ENCODE data around the gene SHOX.

SHOX gene

DNA sequence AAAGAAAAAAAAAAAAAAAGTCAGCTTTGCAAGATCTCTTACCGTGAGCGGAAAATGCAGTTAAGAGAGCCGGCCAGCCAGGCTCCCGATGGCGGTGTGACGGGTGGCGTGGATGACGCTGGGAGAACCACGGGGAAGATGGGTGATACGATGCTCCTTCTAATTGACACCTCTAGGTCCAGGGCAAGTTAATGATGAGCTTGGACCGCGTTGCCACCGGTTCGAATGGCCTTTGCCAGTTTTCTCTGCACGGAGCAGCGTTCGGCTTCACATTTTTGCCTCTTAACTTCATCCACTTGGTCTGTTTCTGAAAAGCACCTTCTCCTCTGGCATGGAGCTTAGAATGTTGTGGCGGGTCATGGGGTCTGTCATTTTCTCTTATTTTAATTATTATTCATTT, 33.2 kb downstream of the SHOX start:
- FAIRE-seq (no peak), DNase-seq (ENCODE audit: low spot score) (no peak)

DNA sequence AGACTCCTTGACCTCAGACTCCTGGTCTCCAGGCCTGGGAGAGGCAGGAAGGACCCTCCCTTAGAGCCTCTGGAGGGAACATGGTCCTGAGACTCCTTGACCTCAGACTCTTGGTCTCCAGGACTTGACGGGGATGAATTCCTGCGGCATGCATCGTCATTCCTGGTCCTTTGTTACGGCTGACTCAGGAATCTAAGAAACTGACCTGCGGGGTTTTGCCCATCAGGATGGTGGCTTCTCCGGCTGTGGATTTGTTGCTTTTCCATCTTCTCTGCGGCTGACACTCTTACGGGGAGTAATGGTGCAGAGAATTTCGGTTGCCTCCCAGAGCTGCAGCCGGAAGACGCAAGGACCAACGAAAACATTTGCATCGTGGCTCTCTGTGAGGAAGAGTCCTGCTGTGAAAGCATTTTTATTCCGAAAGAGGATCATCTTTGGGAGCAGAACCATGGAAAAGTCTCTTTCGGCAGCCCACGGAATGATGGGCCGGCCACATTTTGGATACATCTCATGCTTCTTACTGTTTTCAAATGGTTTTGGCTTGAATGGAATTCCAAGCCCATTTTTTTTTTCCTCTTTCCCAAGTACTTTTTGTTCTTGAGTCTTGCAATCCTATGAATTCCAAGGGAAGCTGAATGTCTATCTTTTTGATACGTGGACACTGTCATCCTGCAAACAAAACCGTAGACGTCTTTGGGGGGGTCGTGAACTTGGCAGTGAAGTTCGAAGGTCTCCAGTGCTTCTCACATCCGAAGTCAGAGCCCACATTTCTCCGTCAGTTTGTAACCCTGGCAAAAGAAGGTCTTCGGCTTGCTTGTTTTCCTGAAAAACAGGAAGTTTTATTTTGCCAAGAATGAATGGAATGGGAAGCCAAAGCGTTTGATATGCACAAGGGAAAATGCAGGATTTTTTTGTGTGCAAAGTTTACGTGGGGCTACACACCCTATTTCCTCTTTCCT, 36.5 kb downstream of the SHOX start:
- FAIRE-seq (no peak), DNase-seq (ENCODE audit: low spot score) (no peak)

DNA sequence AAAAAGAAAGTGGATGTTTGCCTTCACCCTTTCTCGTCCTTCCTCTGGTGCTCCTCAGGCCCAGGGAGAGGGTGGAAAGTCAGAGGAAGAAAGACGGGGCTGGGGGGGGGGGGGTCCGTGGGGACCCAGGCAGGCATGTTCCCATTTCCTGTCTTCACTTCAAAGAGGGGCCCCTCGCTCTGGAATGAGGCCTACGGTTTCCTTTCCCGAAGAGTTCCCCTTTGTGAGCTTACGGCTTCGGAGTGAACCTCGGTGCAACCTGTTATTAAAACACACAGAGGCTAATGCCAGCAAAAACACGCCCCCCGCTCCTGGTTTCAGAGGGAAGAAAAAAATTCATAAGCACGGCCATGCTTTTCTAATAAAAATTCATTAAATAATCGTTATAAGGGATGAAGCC, 40.1 kb downstream of the SHOX start:
- DNase-seq (ENCODE audit: low spot score) (no peak), FAIRE-seq (no peak)

DNA sequence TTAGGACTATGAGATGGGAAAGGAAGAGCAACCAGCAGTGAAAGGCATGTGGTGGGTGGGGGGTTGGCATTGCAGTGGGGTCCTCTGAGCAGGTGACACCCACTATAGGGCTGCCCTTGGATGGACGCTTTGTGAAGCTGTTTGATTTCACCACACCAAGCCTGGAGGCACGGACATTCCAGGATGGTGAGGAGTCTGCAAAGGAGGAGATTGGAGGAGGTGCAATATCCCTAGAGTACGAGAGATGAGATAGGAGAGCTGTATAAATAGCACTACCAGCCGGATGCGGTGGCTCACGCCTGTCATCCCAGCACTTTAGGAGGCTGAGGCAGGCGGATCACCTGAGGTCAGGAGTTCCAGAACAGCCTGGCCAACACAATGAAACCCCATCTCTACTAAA, 42.3 kb downstream of the SHOX start:
- DNase-seq (ENCODE audit: low spot score) (no peak), FAIRE-seq (no peak)

DNA sequence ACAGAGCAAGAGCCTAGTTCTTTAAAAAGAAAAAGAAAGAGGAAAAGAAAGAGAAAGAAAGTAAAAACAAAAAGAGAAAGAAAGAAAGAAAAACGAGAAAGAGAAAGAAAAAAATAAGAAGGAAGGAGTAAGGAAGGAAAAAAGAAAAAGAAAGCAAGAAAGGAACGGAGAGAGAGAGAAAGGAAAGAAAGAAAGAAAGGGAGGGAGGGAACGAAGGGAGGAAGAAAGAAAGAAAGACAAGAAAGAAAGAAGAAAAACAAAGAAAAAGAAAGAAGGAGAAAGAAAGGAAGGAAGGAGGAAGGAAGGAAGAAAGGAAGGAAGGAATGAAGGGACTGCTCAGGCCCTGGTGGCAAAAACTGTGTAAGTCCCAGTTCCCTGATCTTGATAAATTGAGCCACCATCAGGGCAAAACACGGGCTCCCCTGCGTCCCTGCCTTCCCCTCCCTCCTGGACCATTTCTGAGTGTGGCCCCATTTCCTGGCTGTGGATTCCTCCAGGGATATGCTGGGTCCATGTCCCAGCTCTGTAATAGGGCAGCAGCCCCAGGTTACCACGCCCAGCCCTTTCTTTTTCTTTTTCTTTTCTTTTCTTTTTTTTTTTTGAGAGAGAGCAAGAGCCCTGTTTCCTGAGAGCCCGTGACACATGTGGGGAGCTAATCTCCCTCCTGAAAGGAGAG, 44.8 kb downstream of the SHOX start:
- FAIRE-seq: no peak

DNA sequence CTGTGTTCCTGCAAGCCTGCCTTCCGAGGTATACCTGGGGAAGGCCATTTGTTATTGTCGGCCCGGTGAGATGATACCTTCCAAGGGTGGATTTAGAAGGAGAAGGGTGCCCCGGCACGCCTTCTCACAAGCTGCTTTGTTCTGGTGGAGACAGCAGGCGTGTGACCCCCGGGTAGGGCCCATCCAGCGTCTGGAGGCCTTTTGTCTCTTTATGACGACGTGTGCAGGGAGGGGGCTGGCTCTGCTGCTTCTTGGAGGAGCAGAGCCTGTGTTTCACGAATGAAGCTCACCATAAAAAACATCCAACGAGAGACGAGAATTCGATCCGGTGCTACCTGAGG, 45.3 kb downstream of the SHOX start:
- no peak for DNase-seq (ENCODE audit: low spot score)

More for the DNA sequence above, 44.8 kb downstream of the SHOX start:
- DNase-seq (ENCODE audit: low spot score): no peak

DNA sequence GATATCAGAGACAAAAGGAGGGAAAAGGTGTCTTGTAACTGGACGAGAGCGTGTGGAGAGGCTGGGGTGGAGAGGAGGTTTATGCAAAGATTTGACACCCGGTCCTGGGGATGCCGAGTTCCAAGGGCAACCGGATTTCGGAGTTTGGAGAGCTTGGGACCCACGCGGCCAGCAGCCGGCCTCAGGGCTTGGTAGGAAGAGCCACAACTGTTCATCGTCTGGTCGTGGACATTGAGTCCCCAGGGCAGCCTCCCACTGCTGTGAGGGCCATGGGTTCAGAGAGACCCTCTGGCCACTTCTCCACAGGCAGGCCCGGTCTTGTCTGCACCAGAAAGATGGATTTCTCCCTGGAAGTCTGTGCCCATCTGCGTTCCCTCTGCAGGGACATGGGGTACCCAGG, 46.8 kb downstream of the SHOX start:
- DNase-seq (ENCODE audit: low spot score): no peak
- no peak for FAIRE-seq

More for the DNA sequence above, 45.3 kb downstream of the SHOX start:
- no peak for FAIRE-seq

DNA sequence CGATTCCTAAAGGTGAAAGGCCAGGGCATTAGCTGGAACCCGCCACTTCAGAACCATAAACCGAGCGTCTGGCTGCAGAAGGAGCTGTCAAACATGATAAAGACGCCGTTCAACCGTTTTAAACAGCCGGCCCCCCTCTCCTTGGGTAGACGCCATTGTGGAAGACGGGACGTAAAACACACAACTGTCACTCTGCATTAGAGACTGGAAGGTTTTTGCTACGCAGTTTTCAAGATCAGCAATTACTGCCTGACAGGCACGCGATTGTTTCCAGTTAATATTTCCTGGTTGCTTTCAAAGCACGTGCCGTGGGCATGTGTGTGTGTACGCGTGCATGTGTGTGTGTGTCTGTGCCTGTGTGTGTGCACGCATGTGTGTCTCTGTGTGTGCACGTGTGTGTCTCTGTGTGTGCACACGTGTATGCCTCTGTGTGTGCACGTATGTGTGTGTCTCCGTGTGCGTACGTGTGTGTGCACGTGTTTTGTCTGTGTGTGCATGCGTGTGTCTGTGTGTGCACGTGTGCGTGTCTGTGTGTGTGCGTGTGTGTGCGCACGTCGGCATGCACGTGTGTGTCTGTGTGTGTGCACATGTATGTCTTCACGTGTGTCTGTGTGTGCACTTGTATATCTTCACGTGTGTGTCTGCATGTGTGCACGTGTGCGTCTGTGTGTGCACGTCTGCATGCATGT, 48.8 kb downstream of the SHOX start:
- DNase-seq (ENCODE audit: low spot score) (no peak), FAIRE-seq (no peak)

DNA sequence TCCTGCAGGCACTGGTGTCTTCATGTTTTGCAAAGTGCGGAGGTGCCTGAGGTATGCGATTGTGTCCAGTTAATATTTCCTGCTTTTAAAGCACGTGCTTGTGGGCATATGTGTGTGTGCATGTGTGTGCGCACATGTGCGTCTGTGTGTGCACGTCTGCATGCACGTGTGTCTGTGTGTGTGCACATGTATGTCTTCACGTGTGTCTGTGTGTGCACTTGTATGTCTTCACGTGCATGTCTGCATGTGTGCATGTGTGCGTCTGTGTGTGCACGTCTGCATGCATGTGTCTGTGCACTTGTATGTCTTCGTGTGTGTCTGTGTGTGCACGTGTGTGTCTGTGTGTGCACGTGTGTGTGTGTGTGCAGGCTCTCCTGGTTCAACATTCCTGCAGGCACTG, 49.5 kb downstream of the SHOX start:
- no peak for DNase-seq (ENCODE audit: low spot score)
- no peak for FAIRE-seq

DNA sequence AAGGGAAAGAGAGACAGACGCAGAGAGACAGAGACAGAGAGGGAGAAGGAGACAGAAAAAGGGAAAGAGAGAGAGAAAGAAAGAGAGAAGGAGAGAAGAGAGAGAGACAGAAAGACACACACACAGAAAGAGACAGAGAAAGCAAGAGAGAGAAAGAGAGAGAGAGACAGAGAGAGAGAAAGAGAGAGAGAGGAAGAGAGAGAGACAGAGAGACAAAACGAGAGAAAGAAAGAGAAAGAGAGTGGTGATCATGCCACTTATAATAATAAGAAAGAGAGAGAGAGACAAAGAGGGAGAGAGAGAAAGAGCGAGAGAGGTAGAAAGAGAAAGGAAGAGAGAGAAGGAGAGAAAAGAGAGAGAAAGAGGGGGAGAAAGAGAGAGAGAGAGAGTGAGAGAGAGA, 51.4 kb downstream of the SHOX start:
- FAIRE-seq (no peak), DNase-seq (ENCODE audit: low spot score) (no peak)

DNA sequence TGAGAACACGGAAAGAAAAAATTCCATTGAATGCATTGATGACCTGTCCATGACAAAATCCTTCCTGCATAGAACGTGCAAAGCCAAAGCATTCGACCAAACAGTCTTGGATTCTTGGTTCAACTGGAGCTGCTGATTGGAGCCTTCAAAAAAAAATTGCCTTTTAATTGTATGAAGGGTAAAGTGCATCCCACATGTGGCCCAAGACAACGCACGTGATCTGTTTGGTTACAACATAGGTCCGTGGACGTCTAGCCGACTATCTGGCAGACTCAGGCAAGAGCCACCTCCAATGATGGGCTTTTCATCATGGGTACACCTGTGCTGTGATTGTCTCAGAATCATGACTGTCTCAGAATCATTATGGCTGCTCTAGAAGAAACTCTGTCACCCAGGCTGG, 52.3 kb downstream of the SHOX start:
- FAIRE-seq (no peak), DNase-seq (ENCODE audit: low spot score) (no peak)

DNA sequence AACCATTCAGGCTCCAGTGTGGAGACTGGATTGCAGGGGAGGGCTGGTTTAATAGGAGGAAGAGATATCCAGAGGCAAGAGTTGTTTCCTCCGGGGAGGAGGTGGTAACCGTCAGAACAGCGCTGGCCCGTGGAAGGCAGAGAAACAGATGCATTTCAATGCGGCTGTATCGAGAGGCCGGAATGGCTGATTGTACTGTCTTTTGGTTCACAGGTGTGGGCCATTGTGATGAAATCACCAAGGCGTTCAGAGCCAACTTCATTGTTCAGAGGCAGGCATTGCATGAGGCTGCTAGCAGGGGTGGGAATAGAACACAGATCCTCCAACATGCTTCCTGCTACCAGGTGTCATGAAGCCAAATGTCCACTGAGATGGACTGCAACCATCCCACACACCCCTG, 53.0 kb downstream of the SHOX start:
- DNase-seq (ENCODE audit: low spot score) (no peak), FAIRE-seq (no peak)

DNA sequence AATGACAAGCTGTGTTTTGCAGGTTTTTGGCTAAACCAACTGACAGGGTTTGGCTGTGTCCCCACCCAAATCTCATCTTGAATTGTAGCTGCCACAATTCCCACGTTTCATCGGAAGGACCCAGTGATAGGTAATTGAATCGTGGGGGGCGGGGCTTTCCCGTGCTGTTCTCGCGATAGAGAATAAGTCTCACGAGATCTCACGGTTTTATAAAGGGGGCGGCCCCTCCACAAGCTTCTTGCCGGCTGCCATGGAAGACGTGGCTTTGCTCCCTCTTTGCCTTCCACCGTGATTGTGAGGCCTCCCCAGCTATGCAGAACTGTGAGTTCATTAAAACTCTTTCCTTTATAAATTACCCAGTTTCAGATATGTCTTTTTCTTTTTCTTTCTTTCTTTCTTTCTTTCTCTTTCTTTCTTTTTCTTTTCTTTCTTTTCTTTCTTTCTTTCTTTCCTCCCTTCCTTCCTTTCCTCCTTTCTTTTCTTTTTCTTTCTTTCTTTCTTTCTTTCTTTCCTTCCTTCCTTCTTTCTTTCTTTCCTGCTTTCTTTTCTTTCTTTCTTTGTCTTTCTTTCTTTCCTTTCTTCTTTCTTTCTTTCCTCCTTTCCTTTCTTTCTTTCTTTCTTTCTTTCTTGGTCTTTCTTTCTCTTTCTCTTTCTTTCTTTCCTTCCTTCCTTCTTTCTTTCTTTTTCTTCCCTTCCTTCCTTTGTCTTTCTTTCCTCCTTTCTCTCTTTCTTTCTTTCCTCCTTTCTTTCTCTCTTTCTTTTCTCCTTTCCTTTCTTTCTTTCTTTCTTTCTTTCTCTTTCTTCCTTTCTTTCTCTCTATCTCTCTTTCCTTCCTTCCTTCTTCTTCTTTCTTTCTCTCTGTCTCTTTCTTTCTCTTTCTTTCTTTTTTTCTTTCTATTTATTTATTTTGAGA, 54.8 kb downstream of the SHOX start:
- DNase-seq (ENCODE audit: low spot score) (no peak), FAIRE-seq (no peak)

DNA sequence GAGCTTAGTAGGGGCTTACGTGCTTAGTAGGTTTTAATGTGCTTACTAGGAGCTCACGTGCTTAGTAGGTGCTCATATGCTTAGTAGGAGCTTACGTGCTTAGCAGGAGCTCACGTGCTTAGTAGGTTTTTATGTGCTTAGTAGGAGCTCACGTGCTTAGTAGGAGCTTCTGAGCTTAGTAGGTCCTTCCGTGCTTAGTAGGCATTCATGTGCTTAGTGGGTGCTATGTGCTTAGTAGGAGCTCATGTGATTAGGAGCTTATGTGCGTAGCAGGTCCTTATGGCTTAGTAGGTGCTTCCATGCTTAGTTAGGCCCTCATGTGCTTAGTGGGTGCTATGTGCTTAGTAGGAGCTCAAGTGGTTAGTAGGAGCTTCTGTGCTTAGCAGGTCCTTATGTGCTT, 59.4 kb downstream of the SHOX start:
- FAIRE-seq (no peak), DNase-seq (ENCODE audit: low spot score) (no peak)

DNA sequence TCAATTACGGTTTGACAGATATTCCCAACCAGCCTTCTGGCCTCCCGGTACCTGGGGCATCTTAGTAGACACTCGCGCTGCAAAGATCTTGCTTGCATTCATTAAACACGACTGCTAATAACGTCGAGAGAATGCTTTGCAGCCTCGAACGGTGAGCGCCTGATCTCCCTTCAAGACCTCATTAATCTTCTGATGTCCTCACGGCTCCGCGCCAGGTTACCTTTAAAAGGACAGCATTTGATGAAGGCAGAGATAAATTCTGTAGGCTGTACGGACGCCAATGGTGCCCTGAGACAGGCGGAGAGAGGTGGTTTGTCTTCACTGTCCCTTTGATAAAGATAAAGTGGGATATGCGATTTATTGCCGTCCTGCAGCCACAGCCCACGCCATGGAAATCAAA, 64.2 kb downstream of the SHOX start:
- DNase-seq (ENCODE audit: low spot score): no peak
- FAIRE-seq: no peak

DNA sequence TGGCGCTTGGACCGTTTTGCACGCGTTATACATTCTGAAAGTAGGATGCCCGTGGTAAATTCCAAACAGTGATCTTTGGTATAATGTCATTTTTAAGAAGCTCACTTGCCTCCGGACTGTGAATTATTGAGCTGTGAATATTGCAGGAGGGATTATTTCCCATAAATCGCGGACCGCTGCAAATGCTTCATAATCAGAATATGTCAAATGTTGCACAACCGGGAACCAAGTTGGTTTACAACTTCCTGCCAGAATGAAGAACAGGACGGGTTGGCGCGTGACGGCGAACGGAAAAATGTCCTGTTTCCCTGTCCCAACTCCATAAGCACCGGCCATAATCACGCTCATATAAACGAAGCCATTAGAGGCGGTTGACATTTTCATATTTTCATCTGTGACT, 67.6 kb downstream of the SHOX start:
- FAIRE-seq: no peak
- DNase-seq (ENCODE audit: low spot score): no peak

DNA sequence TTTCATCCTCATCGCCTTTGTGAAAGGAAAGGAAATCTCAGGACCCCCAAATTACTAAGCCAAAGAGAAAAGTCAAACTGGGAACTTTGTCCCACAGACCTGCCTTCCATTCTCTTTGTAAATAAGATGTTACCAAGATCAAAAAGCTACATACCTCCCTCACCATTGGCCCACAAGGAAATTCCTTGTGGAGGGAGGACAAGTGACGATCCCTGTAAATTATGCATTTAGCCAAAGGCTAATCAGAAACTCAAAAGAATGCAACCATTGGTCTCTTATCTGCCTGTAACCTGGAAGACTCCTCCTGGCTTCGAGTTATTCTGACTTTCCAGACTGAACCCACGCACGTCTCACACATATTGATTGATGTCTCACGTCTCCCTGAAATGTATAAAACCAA, 70.3 kb downstream of the SHOX start:
- FAIRE-seq (no peak), DNase-seq (ENCODE audit: low spot score) (no peak)

DNA sequence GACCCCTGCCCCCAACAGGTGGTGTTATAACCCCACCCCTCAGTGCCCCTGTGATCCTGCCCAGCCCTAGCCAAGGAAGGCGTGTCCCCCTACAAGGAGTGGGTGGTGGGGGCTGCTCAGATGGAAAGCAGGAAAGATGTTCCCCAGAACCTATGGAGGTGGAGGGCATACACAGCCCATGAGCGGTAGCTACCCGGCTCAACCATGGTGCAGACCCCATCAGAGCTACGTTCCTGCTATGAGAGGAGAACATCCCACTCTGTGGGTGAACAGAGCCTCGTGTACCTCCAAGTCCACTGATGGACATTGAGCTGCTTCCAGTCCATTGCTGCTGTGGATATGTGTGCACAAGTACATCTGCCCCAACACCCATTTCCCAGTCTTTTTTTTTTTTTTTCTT, 71.1 kb downstream of the SHOX start:
- no peak for FAIRE-seq
- DNase-seq (ENCODE audit: low spot score): no peak

DNA sequence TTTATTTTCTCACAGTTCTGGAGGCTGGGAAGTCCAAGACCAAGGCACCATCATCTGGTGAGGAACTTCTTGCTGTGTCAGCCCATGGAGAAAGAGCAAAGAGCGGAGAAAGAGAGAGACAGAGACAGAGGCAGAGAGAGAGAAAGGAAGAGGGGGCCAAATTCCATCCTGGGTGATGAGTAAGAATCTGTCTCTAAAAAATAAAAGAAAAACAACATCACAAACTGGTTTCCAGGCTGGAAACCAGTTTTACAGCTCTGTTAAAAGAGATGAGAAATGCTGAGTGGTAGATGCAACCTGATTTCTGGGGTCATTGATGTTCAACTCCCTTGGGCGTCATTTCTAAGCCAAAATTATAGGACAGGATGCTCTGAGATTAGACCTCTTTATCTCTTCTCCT, 72.9 kb downstream of the SHOX start:
- FAIRE-seq (no peak), DNase-seq (ENCODE audit: low spot score) (no peak)

DNA sequence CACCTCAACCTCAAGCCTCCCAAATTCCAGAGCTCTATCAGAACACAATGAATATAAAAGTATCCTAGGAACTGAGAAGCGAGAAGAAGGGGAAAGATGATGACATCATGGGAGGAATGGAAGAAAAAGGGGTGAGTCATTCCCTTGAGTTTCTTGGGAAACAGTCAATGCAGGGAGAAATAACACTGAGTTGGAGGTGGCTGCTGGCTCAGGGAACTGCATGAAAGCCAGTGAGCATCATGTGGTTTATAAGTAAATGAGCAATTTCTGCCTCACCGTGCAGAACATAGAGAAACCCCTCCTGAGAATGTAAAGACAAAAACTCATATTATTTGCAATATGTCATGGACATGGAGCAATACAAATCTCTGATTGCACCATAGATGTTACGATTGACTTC, 73.3 kb downstream of the SHOX start:
- FAIRE-seq (no peak), DNase-seq (ENCODE audit: low spot score) (no peak)

Data from RCC 7860 (cell line).